GM10266 (cell line): ENCODE results near the gene SNX25.
A peak's percentile ranks its signal among the peaks of the same experiment; 100 is the strongest.

Experiments
- DNase-seq: peaks from one replicate; pipeline ENCODE4 v3.0.0; 2012; ENCODE audit errors: extremely low spot score
- CTCF ChIP-seq: IDR thresholded peaks from 2 replicates; pipeline ENCODE4 v1.5.1; 2012; ENCODE audit warnings: mild to moderate bottlenecking, low read depth; ENCODE audit not compliant: control insufficient read depth, insufficient read depth; ENCODE audit errors: missing control alignments

SNX25 gene

GRCh38 chr4:185293202-185293601 is 83.8 kb downstream of the SNX25 start:
- DNase-seq, result no peak
- TF ChIP-seq CTCF, result no peak

GRCh38 chr4:185296665-185297460 is 87.5 kb downstream of the SNX25 start:
- DNase-seq, result no peak
- no peak for TF ChIP-seq CTCF

GRCh38 chr4:185298728-185299430 is 89.5 kb downstream of the SNX25 start:
- no peak for TF ChIP-seq CTCF
- DNase-seq, result no peak

GRCh38 chr4:185304541-185304940 is 95.1 kb downstream of the SNX25 start:
- DNase-seq, result no peak
- TF ChIP-seq CTCF, result no peak

GRCh38 chr4:185304944-185305690 is 95.7 kb downstream of the SNX25 start:
- peak; percentile 19 for DNase-seq
- TF ChIP-seq CTCF, result peak; percentile 66

- TF ChIP-seq CTCF, result no peak
- no peak for DNase-seq
These were observed 96.6 kb downstream of the SNX25 start for GRCh38 chr4:185305979-185306442.
